Breast epithelium (tissue), 3 donors: ENCODE measurements around the gene MAP3K8.

ENCODE experiments used
- CTCF ChIP-seq, 3 donors: fragments of 450-650 bp; IDR thresholded peaks; one replicate each; pipeline ENCODE4 v1.5.1; 2016 to 2017; ENCODE audit warnings: antibody characterized with exemption in 3 of 3, mild to moderate bottlenecking in 3 of 3, moderate library complexity in 3 of 3
- POLR2A ChIP-seq: fragments of 450-650 bp; IDR thresholded peaks from one replicate; pipeline ENCODE4 v1.6.1; 2016; ENCODE audit warnings: antibody characterized with exemption, mild to moderate bottlenecking, moderate library complexity
- POLR2AphosphoS5 ChIP-seq, 3 donors: sonication (generic); formaldehyde crosslinking; IDR thresholded peaks; one replicate each; pipeline ENCODE4 v1.6.1; 2017; ENCODE audit warnings: antibody characterized with exemption in 3 of 3

DNA sequence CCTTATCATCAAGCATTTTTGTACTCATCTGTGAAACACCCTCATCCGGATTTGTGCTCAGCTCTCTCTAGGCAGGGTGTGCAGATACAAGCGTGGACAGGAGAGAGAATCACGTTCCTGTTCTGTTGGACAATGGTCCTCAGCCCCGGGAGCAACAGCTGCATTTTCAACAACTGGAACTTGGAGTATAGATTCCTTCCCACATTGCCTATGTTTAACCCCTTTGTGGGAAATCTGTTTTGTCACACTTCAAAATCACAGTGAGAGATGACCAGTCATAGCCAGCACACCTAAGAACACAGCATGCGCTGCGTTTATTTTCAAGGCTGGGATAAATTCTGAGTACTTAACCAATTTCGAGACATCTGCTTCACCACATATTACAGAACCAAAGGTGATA is 32.5 kb downstream of the MAP3K8 start:
- TF ChIP-seq POLR2AphosphoS5 (IDR thresholded peaks at IDR 0.05) (no peak), CTCF (IDR thresholded peaks at IDR 0.05) (no peak), POLR2A (no peak)
